IMR-90 (cell line): ENCODE data around the gene TM4SF5. TPM values are rescaled to one million over a fixed set of nuclear protein-coding genes. Genes with fewer than 3 reads are reported as not detected.

ENCODE experiments used
- ATAC-seq: fragments of 200-7000 bp; cut with Tn5 transposase; 2 replicates; pipeline ENCODE4 v1.9.1; 2020; ENCODE audit warnings: low read depth, mild to moderate bottlenecking, moderate library complexity
- BruUV-seq: library from RNA; stranded (reverse); fragments of 400-500 nt; replicated peaks from 2 replicates; lab custom pipeline; 2021; lab: Mats Ljungman, UMichigan
- CTCF ChIA-PET: fragments of 300-600 bp; formaldehyde crosslinking; extraction: SDS; loops from one replicate; lab custom pipeline; 2021; ENCODE audit warnings: antibody characterized with exemption; lab: Yijun Ruan, JAX
- POLR2A ChIA-PET: fragments of 300-600 bp; sonication (Branson Sonifier 250); formaldehyde crosslinking; loops from one replicate; lab custom pipeline; 2022; ENCODE audit warnings: antibody characterized with exemption; ENCODE audit not compliant: unreplicated experiment; lab: Charles Lee
- DNase-seq: peaks from one replicate; pipeline ENCODE4 v3.0.0; 2013
- H2AFZ ChIP-seq: replicated peaks from 2 replicates; pipeline ENCODE3; 2013; ENCODE audit warnings: low read length, mild to moderate bottlenecking; ENCODE audit not compliant: poor library complexity
- H2AK5ac ChIP-seq: 2 replicates; pipeline ENCODE4 v1.6.1; 2013; ENCODE audit warnings: low read depth, low read length, inconsistent platforms
- H2AK9ac ChIP-seq: replicated peaks from 2 replicates; pipeline ENCODE3; 2013; ENCODE audit warnings: mild to moderate bottlenecking, low read depth, low read length, moderate library complexity; ENCODE audit not compliant: poor library complexity
- H2BK120ac ChIP-seq: 2 replicates; pipeline ENCODE4 v1.6.1; 2013; ENCODE audit warnings: low read depth, low read length, inconsistent platforms
- H2BK15ac ChIP-seq: 3 replicates; pipeline ENCODE4 v1.6.1; 2013; ENCODE audit warnings: low read depth, low read length, inconsistent platforms
- H2BK20ac ChIP-seq: 2 replicates; pipeline ENCODE4 v1.6.1; 2013; ENCODE audit warnings: low read depth, mild to moderate bottlenecking, inconsistent platforms, low read length, moderate library complexity
- H2BK5ac ChIP-seq: 2 replicates; pipeline ENCODE4 v1.6.1; 2013; ENCODE audit warnings: mild to moderate bottlenecking, low read depth, low read length, inconsistent platforms; ENCODE audit not compliant: poor library complexity, severe bottlenecking
- H3K14ac ChIP-seq: replicated peaks from 2 replicates; pipeline ENCODE4 v1.6.1; 2013; ENCODE audit warnings: low read depth, low read length, inconsistent platforms
- H3K18ac ChIP-seq: 2 replicates; pipeline ENCODE4 v1.6.1; 2013; ENCODE audit warnings: low read depth, low read length, control low read depth
- H3K23ac ChIP-seq: 2 replicates; pipeline ENCODE4 v1.6.1; 2013; ENCODE audit warnings: low read depth, low read length, inconsistent platforms
- H3K27ac ChIP-seq: 2 replicates; pipeline ENCODE4 v1.5.1; 2013; ENCODE audit warnings: mild to moderate bottlenecking, control low read depth, low read length; ENCODE audit not compliant: insufficient read depth
- H3K27me3 ChIP-seq: 2 replicates; pipeline ENCODE4 v1.6.1; 2013; ENCODE audit warnings: low read length; ENCODE audit not compliant: control insufficient read depth, insufficient read depth
- H3K36me3 ChIP-seq: 2 replicates; pipeline ENCODE4 v1.6.1; 2013; ENCODE audit warnings: low read length, mixed read lengths; ENCODE audit not compliant: control insufficient read depth, insufficient read depth
- H3K4ac ChIP-seq: 2 replicates; pipeline ENCODE4 v1.6.1; 2013; ENCODE audit warnings: low read depth, low read length, inconsistent platforms
- H3K4me1 ChIP-seq: 2 replicates; pipeline ENCODE4 v1.6.1; 2013; ENCODE audit warnings: low read length, mixed read lengths; ENCODE audit not compliant: control insufficient read depth, insufficient read depth
- H3K4me2 ChIP-seq: 2 replicates; pipeline ENCODE4 v1.6.1; 2013; ENCODE audit warnings: low read depth, mild to moderate bottlenecking, control low read depth, low read length, moderate library complexity
- H3K4me3 ChIP-seq: 2 replicates; pipeline ENCODE4 v1.5.1; 2013; ENCODE audit warnings: low read depth, mild to moderate bottlenecking, control low read depth, low read length, moderate library complexity; ENCODE audit not compliant: insufficient read depth
- H3K56ac ChIP-seq: 2 replicates; pipeline ENCODE4 v1.6.1; 2013; ENCODE audit warnings: low read length, inconsistent platforms; ENCODE audit not compliant: insufficient read depth; ENCODE audit errors: extremely low read depth
- H3K79me1 ChIP-seq, 2 experiments: 2 replicates each; pipeline ENCODE4 v1.6.1; 2013; ENCODE audit warnings: low read length in 2 of 2, inconsistent platforms in 1 of 2, low read depth in 1 of 2
- H3K9ac ChIP-seq: 2 replicates; pipeline ENCODE4 v1.6.1; 2013; ENCODE audit warnings: low read depth, low read length, control low read depth
- H3K9me1 ChIP-seq: 2 replicates; pipeline ENCODE4 v1.6.1; 2013; ENCODE audit warnings: low read length, inconsistent platforms; ENCODE audit not compliant: insufficient read depth
- H3K9me3 ChIP-seq: 2 replicates; pipeline ENCODE4 v1.6.1; 2013; ENCODE audit warnings: low read length; ENCODE audit not compliant: control insufficient read depth, insufficient read depth
- H4K20me1 ChIP-seq: 2 replicates; pipeline ENCODE4 v1.6.1; 2013; ENCODE audit warnings: low read length, inconsistent platforms; ENCODE audit not compliant: insufficient read depth
- H4K5ac ChIP-seq: 2 replicates; pipeline ENCODE4 v1.6.1; 2013; ENCODE audit warnings: mild to moderate bottlenecking, low read depth, low read length, control low read depth
- H4K8ac ChIP-seq, 2 experiments: 2 replicates each; pipeline ENCODE4 v1.6.1; 2013; ENCODE audit warnings: low read depth in 2 of 2, low read length in 2 of 2, control low read depth in 1 of 2, inconsistent platforms in 1 of 2
- H4K91ac ChIP-seq: 2 replicates; pipeline ENCODE4 v1.6.1; 2013; ENCODE audit warnings: low read depth, low read length, inconsistent platforms; ENCODE audit not compliant: insufficient read depth
- BHLHE40 ChIP-seq: fragments of 150-350 bp; IDR thresholded peaks from 2 replicates; pipeline ENCODE4 v1.6.1; 2016; ENCODE audit warnings: mild to moderate bottlenecking, low read depth, low read length
- CEBPB ChIP-seq: IDR thresholded peaks from 2 replicates; pipeline ENCODE4 v1.6.1; 2012; ENCODE audit warnings: low read depth, low read length, improper control_type of control experiment
- CHD1 ChIP-seq: IDR thresholded peaks from 2 replicates; pipeline ENCODE4 v1.6.1; 2012; ENCODE audit warnings: low read depth, low read length, improper control_type of control experiment
- CTCF ChIP-seq: conservative IDR thresholded peaks from 2 replicates; pipeline ENCODE4 v1.5.1; 2012; ENCODE audit warnings: mild to moderate bottlenecking, low read depth, low read length, improper control_type of control experiment
- ELK1 ChIP-seq: fragments of 150-350 bp; IDR thresholded peaks from 2 replicates; pipeline ENCODE4 v1.6.1; 2016; ENCODE audit warnings: low read depth, mild to moderate bottlenecking, low read length, moderate library complexity, borderline replicate concordance
- FOS ChIP-seq: fragments of 150-350 bp; IDR thresholded peaks from 2 replicates; pipeline ENCODE4 v1.6.1; 2016; ENCODE audit warnings: low read depth, low read length
- MAFK ChIP-seq: IDR thresholded peaks from 2 replicates; pipeline ENCODE4 v1.6.1; 2012; ENCODE audit warnings: low read depth, low read length, improper control_type of control experiment
- MAZ ChIP-seq: IDR thresholded peaks from 2 replicates; pipeline ENCODE4 v1.6.1; 2012; ENCODE audit warnings: low read depth, mild to moderate bottlenecking, low read length, improper control_type of control experiment, moderate library complexity, borderline replicate concordance
- MXI1 ChIP-seq: IDR thresholded peaks from 2 replicates; pipeline ENCODE4 v1.6.1; 2012; ENCODE audit warnings: low read depth, mild to moderate bottlenecking, low read length, moderate library complexity, borderline replicate concordance
- NFE2L2 ChIP-seq: fragments of 150-350 bp; IDR thresholded peaks from 2 replicates; pipeline ENCODE4 v1.6.1; 2016; ENCODE audit warnings: low read depth, mild to moderate bottlenecking, low read length
- POLR2A ChIP-seq: IDR thresholded peaks from 2 replicates; pipeline ENCODE4 v1.6.1; 2012; ENCODE audit warnings: mild to moderate bottlenecking, low read depth, low read length
- RAD21 ChIP-seq: IDR thresholded peaks from 2 replicates; pipeline ENCODE4 v1.6.1; 2012; ENCODE audit warnings: low read length, improper control_type of control experiment
- RCOR1 ChIP-seq: IDR thresholded peaks from 2 replicates; pipeline ENCODE4 v1.6.1; 2012; ENCODE audit warnings: mild to moderate bottlenecking, low read length, improper control_type of control experiment; ENCODE audit not compliant: insufficient replicate concordance
- RFX5 ChIP-seq: IDR thresholded peaks from 2 replicates; pipeline ENCODE4 v1.8.0; 2012; ENCODE audit warnings: low read depth, mild to moderate bottlenecking, low read length, moderate library complexity
- SMC3 ChIP-seq: fragments of 150-350 bp; IDR thresholded peaks from 2 replicates; pipeline ENCODE4 v1.6.1; 2016; ENCODE audit warnings: low read depth, mild to moderate bottlenecking, antibody characterized with exemption, low read length, moderate library complexity
- USF2 ChIP-seq: fragments of 150-350 bp; IDR thresholded peaks from 2 replicates; pipeline ENCODE4 v1.6.1; 2017; ENCODE audit warnings: mild to moderate bottlenecking, antibody characterized with exemption, low read length, low read depth
- WGBS, 2 experiments: methylation state at CpG; one replicate each; pipeline versions ENCODE4 v1.1.5 to v1.1.7; 2013; ENCODE audit warnings: missing lambda C conversion rate in 2 of 2; ENCODE audit not compliant: insufficient read length in 1 of 2; ENCODE audit errors: extremely low coverage in 2 of 2; 5-methylcytosine and 5-hydroxymethylcytosine counted together
- dilution Hi-C: fragments of 300-500 bp; cut with HindIII; formaldehyde crosslinking; loops from one replicate; pipeline ENCODE4 v1.14.3; 2018; ENCODE audit warnings: low sequenced_read_pairs; ENCODE audit not compliant: unreplicated experiment
- in situ Hi-C: fragments of 300-500 bp; cut with MboI; formaldehyde crosslinking; loops from 3 replicates; pipeline ENCODE4 v1.14.3; 2019; ENCODE audit warnings: low sequenced_read_pairs, inconsistent platforms, mixed read lengths
- intact Hi-C: fragments of 100-400 bp; cut with micrococcal nuclease; formaldehyde crosslinking; loops from 2 replicates; pipeline ENCODE4 v1.10.0; 2022
- polyA plus RNA-seq, 3 experiments: library from polyadenylated mRNA; depleted of rRNA; stranded (reverse); fragments of >200 nt; gene quantifications; 2 replicates each; pipeline ENCODE4 v1.2.3, GENCODE V29; 2012; ENCODE audit warnings: low replicate concordance in 1 of 3
- total RNA-seq: library from RNA; depleted of rRNA; stranded (reverse); fragments of >200 nt; gene quantifications from 2 replicates; pipeline ENCODE4 v1.2.3, GENCODE V29; 2012

Gene TM4SF5
- total and polyA plus RNA-seq, 2 of the 4 experiments (the other 2 are of a cell fraction) = not detected

- no peaks in the 10 kb centered on the region for H4K20me1 ChIP-seq
- H4K91ac ChIP-seq = no peak overlapping the region
- H3K9me1 ChIP-seq = no peaks in the 10 kb centered on the region
- no peak overlapping the region for H2BK120ac ChIP-seq
- H3K4me2 ChIP-seq = no peak overlapping the region
- WGBS, 2 experiments = 90% methylated on average over 2 of the region's 8 CpGs; no CpG with 5 or more reads in 1 of the 2 experiments
- no peaks in the 10 kb centered on the region for H3K4me1 ChIP-seq
- no peak overlapping the region for H2AK5ac ChIP-seq
- intact Hi-C loops (no loop called here), in situ Hi-C loops (no loop called here), dilution Hi-C loops (no loop called here)
- no peak overlapping the region for H3K9ac ChIP-seq
- no peak overlapping the region for H3K27ac ChIP-seq
- H4K8ac ChIP-seq = no peak overlapping the region
- no peak overlapping the region for H2BK20ac ChIP-seq
- no peaks in the 10 kb centered on the region for H3K9me3 ChIP-seq
- no peak overlapping the region for H2BK15ac ChIP-seq
- H3K79me1 ChIP-seq = no peaks in the 10 kb centered on the region
- H3K14ac ChIP-seq = no peak overlapping the region
- DNase-seq (no peak), ATAC-seq (no peak)
- ChIA-PET CTCF (interaction anchor here (1.2 kb wide), 1 partner anchor 37 kb away, joined by 3 read pairs; no protein-coding TSS in a partner anchor), POLR2A (no interaction called here)
- no peak overlapping the region for H2AFZ ChIP-seq
- peaks cover 13% of the 10 kb centered on the region for H3K36me3 ChIP-seq
- BruUV-seq = no TSS peak
- no peak overlapping the region for H3K4me3 ChIP-seq
- H2BK5ac ChIP-seq = no peak overlapping the region
- H4K5ac ChIP-seq = no peak overlapping the region
- H2AK9ac ChIP-seq = peak overlapping the region; percentile 13
- TF ChIP-seq USF2 = no peak
- no peak for TF ChIP-seq MXI1
- no peak for TF ChIP-seq POLR2A
- no peak for TF ChIP-seq RCOR1
- TF ChIP-seq ELK1 = no peak
- TF ChIP-seq CHD1 = no peak
- no peak for TF ChIP-seq SMC3
- TF ChIP-seq MAZ = no peak
- TF ChIP-seq FOS = no peak
- no peak for TF ChIP-seq BHLHE40
- TF ChIP-seq NFE2L2 = no peak
- TF ChIP-seq CTCF = no peak
- TF ChIP-seq CEBPB = no peak
- TF ChIP-seq RAD21 = no peak
- no peak for TF ChIP-seq MAFK
- TF ChIP-seq RFX5 = no peak
- H3K4ac ChIP-seq = no peak overlapping the region
- H3K23ac ChIP-seq = no peak overlapping the region
- no peak overlapping the region for H3K18ac ChIP-seq
- H3K56ac ChIP-seq = no peak overlapping the region
- no peaks in the 10 kb centered on the region for H3K27me3 ChIP-seq
Observed at GRCh38 chr17:4827399-4827798, 55.7 kb downstream of the TM4SF5 start.
